Astrocyte (in vitro differentiated cells and primary cell): ENCODE data around the gene CORO7.
A peak's percentile ranks its signal among the peaks of the same experiment; 100 is the strongest.

Experiments
- CTCF ChIP-seq: IDR thresholded peaks from 2 replicates; pipeline ENCODE4 v1.5.1; 2011; ENCODE audit warnings: low read depth, mild to moderate bottlenecking, inconsistent platforms, low read length, moderate library complexity; ENCODE audit not compliant: insufficient read depth
- EZH2 ChIP-seq: IDR thresholded peaks from 2 replicates; pipeline ENCODE4 v1.6.1; 2012; ENCODE audit warnings: mild to moderate bottlenecking, low read length, inconsistent platforms; ENCODE audit not compliant: insufficient read depth

- TF ChIP-seq CTCF (peak; percentile 81), EZH2 (no peak)
Measured at GRCh38 chr16:4330277-4330874, 86.0 kb downstream of the CORO7 start.
